ENCODE results near the gene GRIP2. TPM values are rescaled to one million over a fixed set of nuclear protein-coding genes. Genes with fewer than 3 reads are reported as not detected.

Gene GRIP2
- total and polyA plus RNA-seq, 2 of the 4 experiments (the other 2 are of a cell fraction): 0.05 TPM; not detected in 1

GRCh38 chr3:14581334-14582044 is 41.3 kb upstream of the GRIP2 start:
- in situ Hi-C loops (cut with MboI; ENCODE audit: low sequenced_read_pairs): no loop called here
- ChIA-PET POLR2A (ENCODE audit: unreplicated experiment) (no interaction called here), CTCF (no interaction called here)
- Histone ChIP-seq H3K4me2 (ENCODE audit: low read depth, low read length) (no peak overlapping the region), H3K27ac (ENCODE audit: insufficient read depth, low read length) (no peak overlapping the region), H4K5ac (ENCODE audit: low read depth, low read length) (no peak overlapping the region), H3K27me3 (ENCODE audit: control insufficient read depth, insufficient read depth, low read length) (peaks cover 21% of the 10 kb centered on the region), H2BK120ac (ENCODE audit: low read depth, low read length) (no peak overlapping the region), H3K4ac (ENCODE audit: low read depth, low read length) (no peak overlapping the region), H3K9me1 (ENCODE audit: insufficient read depth, low read length) (no peaks in the 10 kb centered on the region), H3K36me3 (ENCODE audit: control insufficient read depth, insufficient read depth, low read length) (no peaks in the 10 kb centered on the region), H2AFZ (replicated peaks; ENCODE audit: low read length, poor library complexity) (peak overlapping the region; percentile 1), H3K9ac (ENCODE audit: low read depth, low read length) (no peak overlapping the region), H3K79me1 (ENCODE audit: low read depth in 1 of 2, low read length in 2 of 2) (no peaks in the 10 kb centered on the region), H3K4me1 (ENCODE audit: control insufficient read depth, insufficient read depth, low read length) (no peaks in the 10 kb centered on the region), H2BK15ac (ENCODE audit: low read depth, low read length) (no peak overlapping the region), H3K14ac (replicated peaks; ENCODE audit: low read depth, low read length) (no peak overlapping the region), H2BK5ac (ENCODE audit: low read depth, low read length, poor library complexity, severe bottlenecking) (no peak overlapping the region), H3K9me3 (ENCODE audit: control insufficient read depth, insufficient read depth, low read length) (no peaks in the 10 kb centered on the region), H2AK9ac (replicated peaks; ENCODE audit: low read depth, low read length, poor library complexity) (no peak overlapping the region), H2AK5ac (ENCODE audit: low read depth, low read length) (no peak overlapping the region), H3K23ac (ENCODE audit: low read depth, low read length) (no peak overlapping the region), H3K56ac (ENCODE audit: extremely low read depth, insufficient read depth, low read length) (no peak overlapping the region), H4K91ac (ENCODE audit: insufficient read depth, low read depth, low read length) (no peak overlapping the region), H3K4me3 (ENCODE audit: insufficient read depth, low read depth, low read length) (no peak overlapping the region), H3K18ac (ENCODE audit: low read depth, low read length) (no peak overlapping the region), H4K20me1 (ENCODE audit: insufficient read depth, low read length) (no peaks in the 10 kb centered on the region; the same call in 1 of the 2 replicates), H2BK20ac (ENCODE audit: low read depth, low read length) (no peak overlapping the region), H4K8ac (ENCODE audit: low read depth in 2 of 2, low read length in 2 of 2) (no peak overlapping the region)
- ATAC-seq (ENCODE audit: low read depth) (no peak), DNase-seq (no peak)
- dilution Hi-C loops (cut with HindIII; ENCODE audit: low sequenced_read_pairs, unreplicated experiment): no loop called here
- intact Hi-C loops (cut with micrococcal nuclease): no loop called here
- WGBS, 2 experiments (ENCODE audit: extremely low coverage in 2 of 2, insufficient read length in 1 of 2): no CpG with 5 or more reads among the region's 5 CpGs
- TF ChIP-seq POLR2A (IDR thresholded peaks at IDR 0.05; ENCODE audit: low read depth, low read length) (no peak), MXI1 (IDR thresholded peaks at IDR 0.05; ENCODE audit: borderline replicate concordance, low read depth, low read length) (no peak), USF2 (IDR thresholded peaks at IDR 0.05; ENCODE audit: low read depth, low read length) (no peak), SMC3 (IDR thresholded peaks at IDR 0.05; ENCODE audit: low read depth, low read length) (no peak), CTCF (conservative IDR thresholded peaks at IDR 0.05; ENCODE audit: low read depth, low read length) (no peak), MAFK (IDR thresholded peaks at IDR 0.05; ENCODE audit: low read depth, low read length) (no peak), ELK1 (IDR thresholded peaks at IDR 0.05; ENCODE audit: borderline replicate concordance, low read depth, low read length) (no peak), CHD1 (IDR thresholded peaks at IDR 0.05; ENCODE audit: low read depth, low read length) (no peak), NFE2L2 (IDR thresholded peaks at IDR 0.05; ENCODE audit: low read depth, low read length) (no peak), RCOR1 (IDR thresholded peaks at IDR 0.05; ENCODE audit: insufficient replicate concordance, low read length) (no peak), FOS (IDR thresholded peaks at IDR 0.05; ENCODE audit: low read depth, low read length) (no peak), RAD21 (IDR thresholded peaks at IDR 0.05; ENCODE audit: low read length) (no peak), BHLHE40 (IDR thresholded peaks at IDR 0.05; ENCODE audit: low read depth, low read length) (no peak), RFX5 (IDR thresholded peaks at IDR 0.05; ENCODE audit: low read depth, low read length) (no peak), MAZ (IDR thresholded peaks at IDR 0.05; ENCODE audit: borderline replicate concordance, low read depth, low read length) (no peak), CEBPB (IDR thresholded peaks at IDR 0.05; ENCODE audit: low read depth, low read length) (no peak)
- no TSS peak for BruUV-seq (replicated peaks)

Measured in IMR-90 (cell line).